ENCODE results near the gene CST9L. TPM values are rescaled to one million over a fixed set of nuclear protein-coding genes. Genes with fewer than 3 reads are reported as not detected.

CST9L gene
- total and polyA plus RNA-seq, 5 experiments from 2014 or later = not detected

GRCh38 chr20:23551383-23551782 is 16.9 kb downstream of the CST9L start:
- ATAC-seq (no peak), DNase-seq (no peak)
- Mint-ChIP-seq H3K27ac (no peak overlapping the region), H3K9me3 (no peaks in the 10 kb centered on the region), H3K4me1 (no peaks in the 10 kb centered on the region), H3K27me3 (peaks cover 0 to 15% (median 5%) of the 10 kb centered on the region in 5 donors), H3K36me3 (no peaks in the 10 kb centered on the region), H3K4me3 (no peak overlapping the region)
- POLR2A ChIA-PET = no interaction called here

DNA sequence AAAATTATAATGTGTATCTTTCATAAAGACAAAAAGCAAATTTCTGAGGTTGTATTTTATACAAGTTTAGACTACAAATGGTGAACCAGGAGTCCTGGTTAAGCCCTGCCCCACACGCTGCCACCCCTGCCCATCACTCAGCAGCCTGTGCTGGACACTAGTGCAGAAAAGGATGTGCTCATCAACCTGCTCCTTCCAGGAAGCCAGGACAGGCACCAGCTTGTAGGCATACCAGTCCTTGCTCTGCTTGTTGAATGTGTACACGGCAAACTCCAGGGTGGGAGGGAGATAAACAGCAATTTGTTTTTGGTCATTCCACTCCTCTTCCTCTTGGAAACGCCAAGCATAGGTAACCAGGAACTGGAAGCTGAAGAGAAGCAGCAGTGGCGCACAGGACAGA is 18.1 kb downstream of the CST9L start:
- no peak for ATAC-seq
- Mint-ChIP-seq H3K27ac (no peak overlapping the region), H3K4me3 (no peak overlapping the region), H3K27me3 (peaks cover 0 to 15% (median 8%) of the 10 kb centered on the region in 5 donors), H3K4me1 (no peaks in the 10 kb centered on the region), H3K36me3 (no peaks in the 10 kb centered on the region), H3K9me3 (no peaks in the 10 kb centered on the region)
- POLR2A ChIA-PET = no interaction called here
- DNase-seq = no peak

DNA sequence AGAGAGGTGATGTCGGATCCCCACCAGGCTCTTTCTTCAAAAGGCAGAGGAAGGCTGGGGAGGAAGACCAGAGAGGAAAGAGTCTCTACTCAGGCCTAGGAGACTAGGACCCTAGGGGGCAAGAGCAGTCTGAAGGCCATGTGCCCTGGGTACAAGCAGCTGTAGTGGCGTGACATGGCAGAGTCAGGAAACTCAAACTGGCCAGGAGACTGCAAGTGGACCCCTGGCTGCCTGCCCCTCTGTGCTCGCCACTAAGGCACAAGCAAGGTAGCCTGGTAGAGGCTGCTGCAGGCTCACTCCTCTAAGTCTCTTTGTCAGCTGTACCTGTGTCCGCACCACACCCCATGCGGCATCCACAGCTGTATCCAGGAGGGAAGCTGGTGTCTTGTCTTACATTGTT is 19.9 kb downstream of the CST9L start:
- DNase-seq (no peak), ATAC-seq (no peak)
- peaks cover 0 to 3% (median 0%) of the 10 kb centered on the region in 9 donors for H3K9me3 Mint-ChIP-seq
- H3K27me3 Mint-ChIP-seq = peaks cover 4 to 30% (median 12%) of the 10 kb centered on the region in 5 donors
- no peak overlapping the region for H3K27ac Mint-ChIP-seq
- no peak overlapping the region for H3K4me3 Mint-ChIP-seq
- H3K4me1 Mint-ChIP-seq = no peaks in the 10 kb centered on the region
- H3K36me3 Mint-ChIP-seq = no peaks in the 10 kb centered on the region
- POLR2A ChIA-PET = no interaction called here

- no peak for ATAC-seq
- POLR2A ChIA-PET = no interaction called here
- no peak for DNase-seq
- no peaks in the 10 kb centered on the region for H3K36me3 Mint-ChIP-seq
- H3K9me3 Mint-ChIP-seq = peaks cover 0 to 3% (median 0%) of the 10 kb centered on the region in 9 donors
- no peak overlapping the region for H3K4me3 Mint-ChIP-seq
- peaks cover 4 to 30% (median 14%) of the 10 kb centered on the region in 5 donors for H3K27me3 Mint-ChIP-seq
- no peak overlapping the region for H3K27ac Mint-ChIP-seq
- no peaks in the 10 kb centered on the region for H3K4me1 Mint-ChIP-seq
These were observed 20.7 kb downstream of the CST9L start for GRCh38 chr20:23547613-23548012.

GRCh38 chr20:23546435-23547144 is 21.7 kb downstream of the CST9L start:
- no peaks in the 10 kb centered on the region for H3K36me3 Mint-ChIP-seq
- ATAC-seq = no peak
- POLR2A ChIA-PET = no interaction called here

GRCh38 chr20:23544133-23544532 is 24.2 kb downstream of the CST9L start:
- DNase-seq (no peak), ATAC-seq (no peak)
- H3K36me3 Mint-ChIP-seq = no peaks in the 10 kb centered on the region
- peaks cover 0 to 3% (median 0%) of the 10 kb centered on the region in 9 donors for H3K9me3 Mint-ChIP-seq
- no peak overlapping the region for H3K4me3 Mint-ChIP-seq
- no peaks in the 10 kb centered on the region for H3K4me1 Mint-ChIP-seq
- POLR2A ChIA-PET = no interaction called here
- H3K27me3 Mint-ChIP-seq = peaks cover 11 to 25% (median 22%) of the 10 kb centered on the region in 5 donors
- no peak overlapping the region for H3K27ac Mint-ChIP-seq

More at GRCh38 chr20:23546435-23547144, 21.7 kb downstream of the CST9L start:
- H3K9me3 Mint-ChIP-seq = peaks cover 0 to 3% (median 0%) of the 10 kb centered on the region in 9 donors
- no peak for DNase-seq
- peaks cover 5 to 30% (median 20%) of the 10 kb centered on the region in 5 donors for H3K27me3 Mint-ChIP-seq
- no peak overlapping the region for H3K4me3 Mint-ChIP-seq
- no peaks in the 10 kb centered on the region for H3K4me1 Mint-ChIP-seq
- no peak overlapping the region for H3K27ac Mint-ChIP-seq

GRCh38 chr20:23542801-23543200 is 25.5 kb downstream of the CST9L start:
- H3K36me3 Mint-ChIP-seq = no peaks in the 10 kb centered on the region
- POLR2A ChIA-PET = no interaction called here

GRCh38 chr20:23541776-23542175 is 26.5 kb downstream of the CST9L start:
- no peak for ATAC-seq
- Mint-ChIP-seq H3K36me3 (no peaks in the 10 kb centered on the region), H3K27me3 (peaks cover 11 to 30% (median 22%) of the 10 kb centered on the region in 5 donors), H3K4me3 (no peak overlapping the region), H3K9me3 (peaks cover 0 to 3% (median 0%) of the 10 kb centered on the region in 9 donors), H3K4me1 (no peaks in the 10 kb centered on the region), H3K27ac (no peak overlapping the region)
- DNase-seq = no peak
- POLR2A ChIA-PET = no interaction called here

More at GRCh38 chr20:23542801-23543200, 25.5 kb downstream of the CST9L start:
- H3K4me3 Mint-ChIP-seq = no peak overlapping the region
- DNase-seq = no peak
- peaks cover 0 to 3% (median 0%) of the 10 kb centered on the region in 9 donors for H3K9me3 Mint-ChIP-seq
- no peaks in the 10 kb centered on the region for H3K4me1 Mint-ChIP-seq
- H3K27me3 Mint-ChIP-seq = peaks cover 11 to 30% (median 22%) of the 10 kb centered on the region in 5 donors
- no peak for ATAC-seq
- H3K27ac Mint-ChIP-seq = no peak overlapping the region

GRCh38 chr20:23541330-23541729 is 27.0 kb downstream of the CST9L start:
- H3K9me3 Mint-ChIP-seq = peaks cover 0 to 3% (median 0%) of the 10 kb centered on the region in 9 donors
- DNase-seq (no peak), ATAC-seq (no peak)
- peaks cover 11 to 30% (median 22%) of the 10 kb centered on the region in 5 donors for H3K27me3 Mint-ChIP-seq
- H3K4me1 Mint-ChIP-seq = no peaks in the 10 kb centered on the region
- H3K4me3 Mint-ChIP-seq = no peak overlapping the region
- no peaks in the 10 kb centered on the region for H3K36me3 Mint-ChIP-seq
- POLR2A ChIA-PET = no interaction called here
- H3K27ac Mint-ChIP-seq = no peak overlapping the region

DNA sequence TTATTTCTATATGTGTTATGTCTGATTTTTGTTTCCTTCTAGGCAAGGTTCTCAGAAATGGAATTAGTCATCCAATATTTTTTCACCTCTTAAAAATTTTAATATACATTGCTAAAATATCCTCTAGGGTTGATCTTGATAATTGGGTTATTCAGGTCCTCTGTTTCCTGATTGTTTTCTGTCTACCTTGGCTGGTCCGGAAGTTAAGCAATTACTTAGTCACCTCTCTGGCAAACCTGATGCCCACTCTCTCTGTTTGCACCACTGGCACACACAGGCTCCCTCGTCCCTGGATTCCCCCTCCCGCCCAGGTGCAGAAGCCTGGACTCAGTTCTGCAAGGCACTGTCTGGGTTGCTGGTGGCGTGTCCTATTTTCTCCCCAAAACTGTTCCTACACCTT is 27.7 kb downstream of the CST9L start:
- ATAC-seq (no peak), DNase-seq (no peak)
- Mint-ChIP-seq H3K9me3 (peaks cover 0 to 3% (median 0%) of the 10 kb centered on the region in 9 donors), H3K4me1 (no peaks in the 10 kb centered on the region), H3K27me3 (peaks cover 11 to 30% (median 23%) of the 10 kb centered on the region in 5 donors), H3K36me3 (no peaks in the 10 kb centered on the region), H3K27ac (no peak overlapping the region), H3K4me3 (no peak overlapping the region)
- POLR2A ChIA-PET = no interaction called here

- POLR2A ChIA-PET = no interaction called here
- no peaks in the 10 kb centered on the region for H3K9me3 Mint-ChIP-seq
- DNase-seq = no peak
- H3K27ac Mint-ChIP-seq = no peak overlapping the region
- no peaks in the 10 kb centered on the region for H3K36me3 Mint-ChIP-seq
- H3K4me1 Mint-ChIP-seq = peaks cover 0 to 2% (median 0%) of the 10 kb centered on the region in 4 donors
- no peak for ATAC-seq
- peaks cover 6 to 20% (median 11%) of the 10 kb centered on the region in 5 donors for H3K27me3 Mint-ChIP-seq
- H3K4me3 Mint-ChIP-seq = no peak overlapping the region
These were observed 31.3 kb downstream of the CST9L start for GRCh38 chr20:23537030-23537429.

GRCh38 chr20:23536328-23536974 is 31.8 kb downstream of the CST9L start:
- Mint-ChIP-seq H3K36me3 (no peaks in the 10 kb centered on the region), H3K4me3 (no peak overlapping the region), H3K27ac (no peak overlapping the region), H3K27me3 (peaks cover 6 to 18% (median 9%) of the 10 kb centered on the region in 5 donors), H3K9me3 (no peaks in the 10 kb centered on the region), H3K4me1 (peaks cover 0 to 5% (median 0%) of the 10 kb centered on the region in 4 donors)
- DNase-seq (no peak), ATAC-seq (no peak)
- POLR2A ChIA-PET = no interaction called here

- no peak overlapping the region for H3K27ac Mint-ChIP-seq
- no peak for ATAC-seq
- no peak for DNase-seq
- no peak overlapping the region for H3K4me3 Mint-ChIP-seq
- H3K9me3 Mint-ChIP-seq = peaks cover 0 to 11% (median 0%) of the 10 kb centered on the region in 9 donors
- POLR2A ChIA-PET = no interaction called here
- H3K36me3 Mint-ChIP-seq = peaks cover 0 to 4% (median 0%) of the 10 kb centered on the region in 3 donors
- H3K27me3 Mint-ChIP-seq = peaks cover 3 to 14% (median 9%) of the 10 kb centered on the region in 5 donors
- H3K4me1 Mint-ChIP-seq = peaks cover 0 to 15% (median 0%) of the 10 kb centered on the region in 4 donors
These were observed 33.3 kb downstream of the CST9L start for GRCh38 chr20:23534801-23535593.

All from naive thymus-derived CD8-positive, alpha-beta T cell (primary cell).